ENCODE results near the gene SLC7A6. TPM values are rescaled to one million over a fixed set of nuclear protein-coding genes. Genes with fewer than 3 reads are reported as not detected.

Gene SLC7A6
- polyA plus RNA-seq, 1 experiment, result 51.2 TPM

DNA sequence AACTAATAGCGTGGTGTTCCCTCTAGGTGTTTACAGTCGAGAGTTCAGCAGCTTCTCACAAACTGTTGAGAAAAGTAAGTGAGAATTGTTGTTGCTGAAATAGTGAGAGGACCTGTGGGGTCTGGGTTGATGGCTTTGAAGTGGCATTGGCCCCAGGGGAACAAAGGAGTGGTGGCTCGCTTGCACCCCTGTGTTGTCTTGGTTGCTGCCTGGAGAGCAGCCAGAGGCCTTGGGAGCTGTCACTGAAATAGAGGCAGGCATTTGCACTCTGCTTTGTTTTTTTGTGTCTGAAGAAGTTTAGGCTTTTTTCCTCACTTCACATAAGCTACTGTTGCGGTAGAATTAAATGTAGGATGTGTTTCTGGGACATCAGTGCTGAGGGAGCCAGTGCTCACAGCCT is 83.3 kb downstream of the SLC7A6 start:
- DNase-seq (ENCODE audit: low read depth), result no peak
- H3K36me3 ChIP-seq (ENCODE audit: control insufficient read depth, insufficient read depth, low read length), result peaks cover 33% of the 10 kb centered on the region
- TF ChIP-seq, protein P1, sequence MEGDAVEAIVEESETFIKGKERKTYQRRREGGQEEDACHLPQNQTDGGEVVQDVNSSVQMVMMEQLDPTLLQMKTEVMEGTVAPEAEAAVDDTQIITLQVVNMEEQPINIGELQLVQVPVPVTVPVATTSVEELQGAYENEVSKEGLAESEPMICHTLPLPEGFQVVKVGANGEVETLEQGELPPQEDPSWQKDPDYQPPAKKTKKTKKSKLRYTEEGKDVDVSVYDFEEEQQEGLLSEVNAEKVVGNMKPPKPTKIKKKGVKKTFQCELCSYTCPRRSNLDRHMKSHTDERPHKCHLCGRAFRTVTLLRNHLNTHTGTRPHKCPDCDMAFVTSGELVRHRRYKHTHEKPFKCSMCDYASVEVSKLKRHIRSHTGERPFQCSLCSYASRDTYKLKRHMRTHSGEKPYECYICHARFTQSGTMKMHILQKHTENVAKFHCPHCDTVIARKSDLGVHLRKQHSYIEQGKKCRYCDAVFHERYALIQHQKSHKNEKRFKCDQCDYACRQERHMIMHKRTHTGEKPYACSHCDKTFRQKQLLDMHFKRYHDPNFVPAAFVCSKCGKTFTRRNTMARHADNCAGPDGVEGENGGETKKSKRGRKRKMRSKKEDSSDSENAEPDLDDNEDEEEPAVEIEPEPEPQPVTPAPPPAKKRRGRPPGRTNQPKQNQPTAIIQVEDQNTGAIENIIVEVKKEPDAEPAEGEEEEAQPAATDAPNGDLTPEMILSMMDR (IDR thresholded peaks at IDR 0.05; ENCODE audit: insufficient read depth, low read depth, low read length), result no peak
- H3K4me3 ChIP-seq (ENCODE audit: low read depth, low read length), result no peak overlapping the region
- ChIA-PET CTCF (interaction anchor here (1.0 to 1.9 kb wide), 2 partner anchors 12 to 138 kb away, joined by 3 to 4 read pairs; no protein-coding TSS in a partner anchor), POLR2A (interaction anchor here (0.6 kb wide), 1 partner anchor 713 kb away, joined by 20 read pairs; no protein-coding TSS in a partner anchor)
- H3K27me3 ChIP-seq (ENCODE audit: control insufficient read depth, insufficient read depth, low read length), result no peaks in the 10 kb centered on the region

DNA sequence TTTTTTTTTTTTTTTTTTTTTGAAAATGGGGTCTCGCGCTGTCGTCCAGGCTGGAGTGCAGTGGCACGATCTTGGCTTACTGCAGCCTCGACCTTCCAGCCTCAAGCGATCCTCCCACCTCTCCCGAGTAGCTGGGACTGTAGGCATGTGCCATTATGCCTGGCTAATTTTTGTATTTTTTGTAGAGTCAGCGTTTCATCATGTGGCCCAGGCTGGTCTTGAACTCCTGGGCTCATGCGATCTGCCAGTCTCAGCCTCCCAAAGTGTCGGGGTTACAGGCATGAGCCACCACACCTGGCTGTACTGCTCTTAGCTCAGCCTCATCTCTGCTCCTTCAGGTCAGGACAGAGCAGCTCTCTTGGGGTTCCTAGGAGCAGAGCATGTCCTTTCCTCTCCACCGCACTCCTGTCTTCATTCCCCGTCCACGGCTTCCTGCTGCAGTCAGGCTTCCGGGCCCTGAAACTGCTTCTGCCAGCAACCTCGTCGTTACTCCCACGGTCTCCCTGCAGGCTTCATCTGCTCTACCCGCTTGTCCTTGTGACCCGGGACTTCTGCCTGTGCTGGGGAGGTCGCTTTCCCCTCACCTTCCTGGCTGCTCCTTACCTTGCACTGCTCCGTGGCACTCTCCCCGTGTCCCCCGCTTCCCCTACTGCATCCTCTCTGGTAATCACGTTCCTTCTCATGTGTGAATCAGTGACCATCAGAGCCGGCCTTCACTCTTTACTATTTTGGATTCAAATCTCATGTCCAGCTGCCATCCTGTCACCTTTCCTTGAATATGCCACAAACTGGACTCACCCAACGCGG is 84.5 kb downstream of the SLC7A6 start:
- Histone ChIP-seq H3K36me3 (ENCODE audit: control insufficient read depth, insufficient read depth, low read length) (peaks cover 36% of the 10 kb centered on the region), H3K4me3 (ENCODE audit: low read depth, low read length) (no peak overlapping the region), H3K27me3 (ENCODE audit: control insufficient read depth, insufficient read depth, low read length) (no peaks in the 10 kb centered on the region)
- CTCF ChIA-PET, result interaction anchor here (1.9 kb wide), 1 partner anchor 14 kb away, joined by 4 read pairs; no protein-coding TSS in a partner anchor
- POLR2A ChIA-PET, result no interaction called here
- TF ChIP-seq, protein P1 (IDR thresholded peaks at IDR 0.05; ENCODE audit: insufficient read depth, low read depth, low read length), result no peak
- no peak for DNase-seq (ENCODE audit: low read depth)

DNA sequence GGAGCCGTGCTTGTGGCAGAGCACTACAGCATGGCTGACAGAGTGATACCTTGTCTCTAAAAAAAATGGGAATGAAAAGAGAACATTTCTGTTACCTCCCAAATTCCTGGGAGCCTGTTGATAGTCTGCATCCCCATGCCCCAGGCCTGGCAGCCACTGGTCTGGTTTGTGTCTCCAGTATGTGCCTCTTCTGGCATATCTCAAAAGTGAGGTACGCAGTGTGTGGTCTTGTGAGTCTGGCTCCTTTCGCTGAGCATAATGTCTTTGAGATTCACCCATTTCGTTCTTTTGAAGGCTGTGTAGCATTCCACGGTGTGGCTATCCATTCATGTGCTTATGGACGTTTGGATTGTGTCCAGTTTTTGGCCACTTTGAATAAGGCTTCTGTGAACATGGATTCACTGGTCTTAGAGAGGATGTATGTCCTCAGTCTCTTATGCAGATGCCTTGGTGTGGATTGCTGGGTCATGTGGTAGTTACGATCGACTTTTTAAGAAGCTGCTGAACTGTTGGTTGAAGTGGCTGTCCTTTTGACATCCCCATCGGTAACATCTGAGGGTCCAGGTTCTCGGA is 85.6 kb downstream of the SLC7A6 start:
- POLR2A ChIA-PET, result no interaction called here
- H3K27me3 ChIP-seq (ENCODE audit: control insufficient read depth, insufficient read depth, low read length), result no peaks in the 10 kb centered on the region
- CTCF ChIA-PET, result no interaction called here
- no peak for DNase-seq (ENCODE audit: low read depth)
- H3K36me3 ChIP-seq (ENCODE audit: control insufficient read depth, insufficient read depth, low read length), result peaks cover 39% of the 10 kb centered on the region
- TF ChIP-seq, protein P1 (IDR thresholded peaks at IDR 0.05; ENCODE audit: insufficient read depth, low read depth, low read length), result no peak
- no peak overlapping the region for H3K4me3 ChIP-seq (ENCODE audit: low read depth, low read length)

DNA sequence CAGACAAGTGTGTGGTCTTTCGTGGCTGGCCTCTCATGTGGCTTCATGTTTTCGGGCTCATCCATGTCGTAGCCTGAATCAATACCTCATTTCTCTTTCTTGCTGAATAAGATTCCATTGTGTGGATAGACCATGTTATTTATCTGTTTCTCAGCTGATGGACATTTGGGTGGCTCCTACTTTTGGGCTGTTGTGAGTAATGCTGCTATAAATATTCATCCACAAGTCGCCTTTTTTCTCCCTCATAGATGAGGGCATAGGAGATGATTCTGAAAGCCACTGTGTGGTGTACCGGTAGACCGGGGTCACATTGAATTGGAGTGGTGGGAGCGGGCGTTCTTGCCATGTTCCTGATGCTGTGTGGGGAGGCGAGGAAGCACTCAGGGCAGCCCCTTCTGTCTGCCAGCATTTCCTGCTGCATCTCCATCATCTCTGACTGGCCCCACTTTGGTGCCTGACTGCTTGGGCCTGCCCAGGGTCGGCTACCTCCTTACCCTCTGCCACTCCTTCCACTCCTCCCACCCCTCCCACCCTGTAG is 86.6 kb downstream of the SLC7A6 start:
- no peak overlapping the region for H3K4me3 ChIP-seq (ENCODE audit: low read depth, low read length)
- no peak for DNase-seq (ENCODE audit: low read depth)
- H3K27me3 ChIP-seq (ENCODE audit: control insufficient read depth, insufficient read depth, low read length), result no peaks in the 10 kb centered on the region
- peaks cover 39% of the 10 kb centered on the region for H3K36me3 ChIP-seq (ENCODE audit: control insufficient read depth, insufficient read depth, low read length)
- POLR2A ChIA-PET, result no interaction called here
- TF ChIP-seq, protein P1 (IDR thresholded peaks at IDR 0.05; ENCODE audit: insufficient read depth, low read depth, low read length), result no peak
- CTCF ChIA-PET, result no interaction called here

Small RNAs within 50 kb of the gene (small RNA-seq; reads per million reads assigned to genes)
- gene RNU4-30P (ENCODE audit: insufficient read length, low read depth, low replicate concordance), result not detected
- gene RNU6-1262P (ENCODE audit: insufficient read length, low read depth, low replicate concordance), result not detected

Other genes with a start within 250 kb of the SLC7A6 start
- gene DPEP2NB, start 248.6 kb upstream of the SLC7A6 start, polyA plus RNA-seq (2011; rRNA removed), result not detected in 2 replicates
- gene DDX28, start 241.3 kb upstream of the SLC7A6 start, polyA plus RNA-seq (2011; rRNA removed), result 8.1 and 10.1 TPM in 2 replicates
- gene DUS2, start 241.2 kb upstream of the SLC7A6 start, polyA plus RNA-seq (2011; rRNA removed), result 12.9 and 18.3 TPM in 2 replicates
- gene NFATC3, start 179.2 kb upstream of the SLC7A6 start, polyA plus RNA-seq (2011; rRNA removed), result 10.5 and 14.9 TPM in 2 replicates
- 0.04 TPM in 2 replicates for gene ESRP2, start 28.4 kb upstream of the SLC7A6 start, polyA plus RNA-seq (2011; rRNA removed)
- 23.9 and 39.2 TPM in 2 replicates for gene PLA2G15, start 19.2 kb upstream of the SLC7A6 start, polyA plus RNA-seq (2011; rRNA removed)
- 5.3 and 6.9 TPM in 2 replicates for gene SLC7A6OS, start 46.4 kb downstream of the SLC7A6 start, polyA plus RNA-seq (2011; rRNA removed)
- gene PRMT7, start 46.5 kb downstream of the SLC7A6 start, polyA plus RNA-seq (2011; rRNA removed), result 24.0 and 40.0 TPM in 2 replicates
- 0.07 and 0.27 TPM in 2 replicates for gene SMPD3, start 184.0 kb downstream of the SLC7A6 start, polyA plus RNA-seq (2011; rRNA removed)